Natural killer cell treated with Interleukin-12 subunit alpha and Interleukin-12 subunit beta and Interleukin-15 and Interleukin-18, amount 100 ng/mL, for 72 hours (primary cell): Measurements from ENCODE around the gene PTPRU. TPM values are rescaled to one million over a fixed set of nuclear protein-coding genes. Genes with fewer than 3 reads are reported as not detected.

Experiments used
- ATAC-seq, 2 donors: fragments of 150-1000 bp; cut with Tn5 transposase in 1 of 2; sonication (Bioruptor Pico), chemical (Tn5 transposase) in 1 of 2; 2 replicates each; pipeline ENCODE4 v1.10.0; 2021
- DNase-seq: peaks from one replicate; pipeline ENCODE4 v3.0.0; 2022; ENCODE audit warnings: low spot score
- H3K27ac Mint-ChIP-seq, 2 donors: 1 replicate in 1 of 2; 2 replicates in 1 of 2; pipeline ENCODE4 v1.8.0; 2022; ENCODE audit warnings: mixed read lengths in 2 of 2, mild to moderate bottlenecking in 1 of 2, moderate library complexity in 1 of 2
- H3K27me3 Mint-ChIP-seq, 2 donors: 1 replicate in 1 of 2; 2 replicates in 1 of 2; pipeline ENCODE4 v1.8.0; 2022; ENCODE audit warnings: mixed read lengths in 2 of 2
- H3K36me3 Mint-ChIP-seq: one replicate; pipeline ENCODE4 v1.8.0; 2022; ENCODE audit warnings: mixed read lengths
- H3K4me1 Mint-ChIP-seq, 2 donors: 1 replicate in 1 of 2; 2 replicates in 1 of 2; pipeline ENCODE4 v1.8.0; 2022; ENCODE audit warnings: low read depth in 2 of 2, mixed read lengths in 2 of 2, mild to moderate bottlenecking in 1 of 2
- H3K4me3 Mint-ChIP-seq: one replicate; pipeline ENCODE4 v1.8.0; 2022; ENCODE audit warnings: mixed read lengths
- H3K9me3 Mint-ChIP-seq: 2 replicates; pipeline ENCODE4 v1.8.0; 2022; ENCODE audit warnings: mixed read lengths
- total RNA-seq, 2 donors: library from RNA; stranded (reverse); gene quantifications; one replicate each; pipeline ENCODE4 v1.2.3, GENCODE V29; 2022

The PTPRU gene
- total RNA-seq, 2 donors from 2014 or later, result 1.3 to 1.4 TPM

DNA sequence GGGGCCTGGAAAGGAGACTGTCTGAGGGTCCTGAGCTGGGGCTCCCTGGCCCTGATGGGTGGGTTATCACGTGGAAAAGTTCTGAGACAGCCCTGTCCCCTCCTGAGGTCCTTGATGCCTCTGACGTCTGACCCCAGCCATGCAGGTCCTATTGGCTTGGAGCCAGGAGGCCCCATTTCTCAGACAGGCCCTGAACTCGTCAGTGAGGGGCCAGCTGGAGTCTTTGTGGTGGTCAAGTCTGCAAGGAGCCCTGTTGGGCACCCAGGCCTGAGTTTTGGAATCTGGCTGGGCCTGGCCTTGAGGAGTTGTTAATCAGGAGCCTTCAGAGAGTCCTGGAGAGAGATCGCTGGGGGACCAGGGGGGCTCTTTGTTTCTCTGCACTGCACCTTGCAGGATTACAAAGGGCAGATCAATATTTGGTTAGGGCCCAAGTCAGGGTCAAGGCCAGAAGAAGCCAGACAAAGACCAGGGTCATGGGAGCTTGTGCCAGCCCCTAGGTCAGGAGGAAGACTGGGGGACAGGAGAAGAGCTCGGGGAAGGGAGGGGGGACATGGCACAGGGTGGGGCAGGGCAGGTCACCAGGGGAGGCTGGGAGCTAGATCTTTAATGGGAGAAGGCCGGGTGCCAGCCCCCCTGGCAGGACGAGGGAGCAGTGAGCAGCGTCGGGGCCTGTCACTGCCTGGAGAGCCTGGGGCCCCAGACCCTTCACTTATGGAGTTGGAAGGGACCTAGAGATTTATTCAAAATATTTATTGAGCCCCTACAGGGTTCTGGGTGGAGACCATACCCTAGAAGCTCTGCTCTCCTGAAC, 83.2 kb downstream of the PTPRU start:
- no peaks in the 10 kb centered on the region for H3K9me3 Mint-ChIP-seq
- H3K4me1 Mint-ChIP-seq, result no peaks in the 10 kb centered on the region
- DNase-seq (no peak), ATAC-seq (no peak)
- no peak overlapping the region for H3K27ac Mint-ChIP-seq
- no peaks in the 10 kb centered on the region for H3K36me3 Mint-ChIP-seq
- H3K27me3 Mint-ChIP-seq, result no peaks in the 10 kb centered on the region
- H3K4me3 Mint-ChIP-seq, result no peak overlapping the region

- H3K36me3 Mint-ChIP-seq, result no peaks in the 10 kb centered on the region
- no peak for ATAC-seq
- no peaks in the 10 kb centered on the region for H3K9me3 Mint-ChIP-seq
- H3K4me3 Mint-ChIP-seq, result no peak overlapping the region
- H3K4me1 Mint-ChIP-seq, result no peaks in the 10 kb centered on the region
- no peak for DNase-seq
- H3K27me3 Mint-ChIP-seq, result no peaks in the 10 kb centered on the region
- no peak overlapping the region for H3K27ac Mint-ChIP-seq
Observed at GRCh38 chr1:29320156-29320940, 84.0 kb downstream of the PTPRU start.

GRCh38 chr1:29321176-29321575, 84.9 kb downstream of the PTPRU start:
- Mint-ChIP-seq H3K4me3 (no peak overlapping the region), H3K36me3 (no peaks in the 10 kb centered on the region), H3K4me1 (no peaks in the 10 kb centered on the region), H3K9me3 (no peaks in the 10 kb centered on the region), H3K27ac (no peak overlapping the region), H3K27me3 (no peaks in the 10 kb centered on the region)
- DNase-seq (no peak), ATAC-seq (no peak)

DNA sequence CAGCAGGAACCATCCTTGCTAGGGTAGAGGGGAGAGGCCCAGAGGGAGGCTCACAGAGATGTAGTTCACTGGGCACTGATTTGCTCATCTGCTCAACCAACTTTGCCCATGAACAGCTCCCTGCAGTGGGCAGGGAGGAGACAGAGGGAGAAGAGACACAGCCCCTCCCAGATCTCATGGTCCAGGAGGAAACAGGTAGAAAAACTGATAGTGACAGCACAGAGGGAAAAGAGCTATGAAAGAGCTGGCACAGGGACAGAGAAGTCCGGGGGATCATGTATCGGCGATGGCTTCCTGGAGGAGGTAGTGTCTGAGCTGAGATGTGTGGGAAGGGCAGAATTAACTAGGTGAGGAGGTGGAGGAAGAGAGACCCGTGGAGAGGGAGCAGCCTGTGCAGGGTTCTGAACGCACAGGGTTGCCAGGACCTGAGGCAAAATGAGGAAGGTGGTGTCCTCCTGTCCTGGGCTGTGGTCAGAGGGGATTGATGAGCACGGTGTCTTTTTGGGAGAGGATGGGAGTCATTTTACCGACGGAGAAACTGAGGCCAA, 85.9 kb downstream of the PTPRU start:
- Mint-ChIP-seq H3K4me1 (no peaks in the 10 kb centered on the region), H3K4me3 (no peak overlapping the region), H3K36me3 (no peaks in the 10 kb centered on the region), H3K27ac (no peak overlapping the region), H3K9me3 (no peaks in the 10 kb centered on the region), H3K27me3 (no peaks in the 10 kb centered on the region)
- DNase-seq (no peak), ATAC-seq (no peak)

GRCh38 chr1:29322861-29323585, 86.7 kb downstream of the PTPRU start:
- H3K4me3 Mint-ChIP-seq, result no peak overlapping the region
- no peaks in the 10 kb centered on the region for H3K4me1 Mint-ChIP-seq
- ATAC-seq, result no peak

DNA sequence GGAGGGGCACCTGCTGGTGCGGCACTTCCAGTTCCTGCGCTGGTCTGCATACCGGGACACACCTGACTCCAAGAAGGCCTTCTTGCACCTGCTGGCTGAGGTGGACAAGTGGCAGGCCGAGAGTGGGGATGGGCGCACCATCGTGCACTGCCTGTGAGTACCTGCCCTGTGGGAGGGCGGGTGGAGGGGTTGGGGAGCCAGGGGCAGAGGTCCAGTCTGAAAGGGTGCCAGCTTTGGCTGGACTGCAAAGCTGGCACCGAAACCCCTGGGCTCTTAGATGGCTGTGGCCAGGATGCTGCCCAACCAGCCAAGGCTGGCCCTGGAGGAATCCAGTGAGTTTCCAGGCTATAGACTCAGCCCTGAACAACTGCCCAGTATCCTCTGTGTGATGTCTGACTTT, 87.3 kb downstream of the PTPRU start:
- H3K27me3 Mint-ChIP-seq, result no peaks in the 10 kb centered on the region
- no peaks in the 10 kb centered on the region for H3K9me3 Mint-ChIP-seq
- no peak overlapping the region for H3K27ac Mint-ChIP-seq
- no peaks in the 10 kb centered on the region for H3K4me1 Mint-ChIP-seq
- no peak overlapping the region for H3K4me3 Mint-ChIP-seq
- DNase-seq (no peak), ATAC-seq (no peak)
- H3K36me3 Mint-ChIP-seq, result no peaks in the 10 kb centered on the region

More at GRCh38 chr1:29322861-29323585, 86.7 kb downstream of the PTPRU start:
- Mint-ChIP-seq H3K27ac (no peak overlapping the region), H3K9me3 (no peaks in the 10 kb centered on the region), H3K27me3 (no peaks in the 10 kb centered on the region), H3K36me3 (no peaks in the 10 kb centered on the region)
- DNase-seq, result no peak

- H3K9me3 Mint-ChIP-seq, result no peaks in the 10 kb centered on the region
- no peak overlapping the region for H3K27ac Mint-ChIP-seq
- no peak for ATAC-seq
Observed at GRCh38 chr1:29324202-29324601, 87.9 kb downstream of the PTPRU start.

GRCh38 chr1:29324771-29325351, 88.5 kb downstream of the PTPRU start:
- Mint-ChIP-seq H3K27ac (no peak overlapping the region), H3K4me3 (no peak overlapping the region), H3K36me3 (no peaks in the 10 kb centered on the region), H3K27me3 (no peaks in the 10 kb centered on the region), H3K4me1 (no peaks in the 10 kb centered on the region), H3K9me3 (no peaks in the 10 kb centered on the region)
- DNase-seq (no peak), ATAC-seq (no peak)

More at GRCh38 chr1:29324202-29324601, 87.9 kb downstream of the PTPRU start:
- Mint-ChIP-seq H3K27me3 (no peaks in the 10 kb centered on the region), H3K36me3 (no peaks in the 10 kb centered on the region), H3K4me3 (no peak overlapping the region), H3K4me1 (no peaks in the 10 kb centered on the region)
- DNase-seq, result no peak

DNA sequence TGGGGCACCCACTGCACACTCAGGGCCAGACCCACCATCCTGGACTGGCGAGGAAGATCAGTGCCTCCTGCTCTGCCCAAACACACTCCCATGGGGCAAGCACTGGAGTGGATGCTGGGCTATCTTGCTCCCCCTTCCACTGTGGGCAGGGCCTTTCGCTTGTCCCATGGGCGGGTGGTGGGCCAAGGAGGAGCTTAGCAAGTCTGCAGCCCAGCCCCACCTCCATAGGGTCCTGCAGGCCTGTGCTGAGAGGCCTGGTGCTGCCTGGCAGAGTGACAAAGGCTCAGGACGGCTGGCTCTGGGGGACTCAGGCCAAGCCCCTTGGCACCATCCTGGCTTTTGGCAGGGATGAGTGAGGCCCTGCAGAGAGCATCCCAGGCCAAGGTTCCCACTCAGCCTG, 89.4 kb downstream of the PTPRU start:
- no peak for DNase-seq
- Mint-ChIP-seq H3K36me3 (no peaks in the 10 kb centered on the region), H3K27me3 (no peaks in the 10 kb centered on the region), H3K27ac (no peak overlapping the region), H3K9me3 (no peaks in the 10 kb centered on the region), H3K4me1 (no peaks in the 10 kb centered on the region), H3K4me3 (no peak overlapping the region)
- peak in 1 of 2 donors; percentile 21 for ATAC-seq

- H3K27ac Mint-ChIP-seq, result no peak overlapping the region
- H3K36me3 Mint-ChIP-seq, result no peaks in the 10 kb centered on the region
- H3K4me3 Mint-ChIP-seq, result no peak overlapping the region
- no peaks in the 10 kb centered on the region for H3K4me1 Mint-ChIP-seq
- H3K27me3 Mint-ChIP-seq, result peaks cover 0 to 2% of the 10 kb centered on the region in 2 donors
- no peak for ATAC-seq
- no peak for DNase-seq
- H3K9me3 Mint-ChIP-seq, result no peaks in the 10 kb centered on the region
Observed at GRCh38 chr1:29326123-29326522, 89.8 kb downstream of the PTPRU start.

GRCh38 chr1:29327223-29327935, 91.1 kb downstream of the PTPRU start:
- Mint-ChIP-seq H3K27ac (no peak overlapping the region), H3K4me3 (no peak overlapping the region), H3K27me3 (peaks cover 4 to 13% of the 10 kb centered on the region in 2 donors), H3K36me3 (no peaks in the 10 kb centered on the region), H3K4me1 (no peaks in the 10 kb centered on the region), H3K9me3 (no peaks in the 10 kb centered on the region)
- ATAC-seq, result no peak
- no peak for DNase-seq

DNA sequence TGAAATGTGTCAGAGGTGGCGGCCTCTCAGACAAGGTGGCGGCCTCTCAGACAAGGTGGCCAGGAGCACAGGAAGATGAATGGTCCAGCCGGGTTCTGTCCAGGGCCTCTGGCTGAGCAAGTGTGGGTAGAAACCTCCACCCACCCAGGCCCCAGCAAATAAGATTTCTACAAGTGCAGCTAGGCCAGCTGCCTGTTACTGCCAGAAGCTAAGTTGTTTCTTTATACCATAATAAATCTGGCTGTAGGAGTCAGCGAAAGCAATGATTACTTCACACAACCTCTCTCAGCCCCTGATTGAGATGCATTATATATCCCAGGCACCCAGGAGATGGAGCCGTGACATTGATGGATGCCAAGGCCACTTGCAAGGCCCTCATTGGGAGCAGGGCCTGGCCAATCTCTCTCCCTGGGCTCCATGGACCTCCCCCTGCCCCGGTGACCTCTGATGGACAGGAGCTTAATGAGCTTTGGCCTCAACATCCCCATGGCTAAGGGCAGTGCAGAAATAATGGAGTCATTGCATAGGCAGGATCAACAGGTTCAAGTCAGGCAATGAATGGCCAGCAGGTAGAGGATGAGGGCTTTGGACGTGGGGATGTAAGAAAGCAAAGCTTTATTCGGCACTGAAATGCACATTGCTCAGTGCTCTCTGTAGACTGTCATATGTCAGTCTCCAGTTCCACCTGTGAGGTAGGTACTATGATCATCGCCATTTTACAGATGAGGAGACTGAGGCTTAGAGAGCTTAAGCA, 92.9 kb downstream of the PTPRU start:
- no peak overlapping the region for H3K27ac Mint-ChIP-seq
- H3K27me3 Mint-ChIP-seq, result peaks cover 6 to 25% of the 10 kb centered on the region in 2 donors
- no peaks in the 10 kb centered on the region for H3K9me3 Mint-ChIP-seq
- H3K4me1 Mint-ChIP-seq, result no peaks in the 10 kb centered on the region
- no peak for DNase-seq
- no peaks in the 10 kb centered on the region for H3K36me3 Mint-ChIP-seq
- ATAC-seq, result no peak
- H3K4me3 Mint-ChIP-seq, result no peak overlapping the region
